HG02798 (cell line): ENCODE measurements around the gene SMPX.

ENCODE experiments used
- ATAC-seq: cut with Tn5 transposase; IDR thresholded peaks from one replicate; pipeline ENCODE4 v1.9.1; 2021; ENCODE audit warnings: mild to moderate bottlenecking; ENCODE audit not compliant: unreplicated experiment, poor library complexity

Gene SMPX

DNA sequence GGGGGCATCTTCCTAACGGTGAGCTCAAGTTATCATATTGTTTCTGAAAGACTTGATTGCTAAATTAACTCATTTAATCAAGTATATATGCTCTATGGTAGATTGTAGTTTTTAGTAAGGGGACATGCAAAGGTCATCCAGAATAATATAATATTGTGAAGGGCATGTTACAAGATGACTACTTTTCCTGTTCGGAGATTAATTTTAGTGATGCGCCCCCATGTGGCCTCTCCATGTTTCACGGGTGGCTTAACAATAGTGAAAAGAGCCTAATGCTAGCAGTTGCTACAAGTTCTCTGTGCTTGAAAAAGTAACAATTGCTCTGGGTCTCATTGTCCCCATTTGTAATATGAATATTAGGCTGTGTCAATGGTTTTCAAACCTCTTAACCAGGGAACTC lies 12.2 kb downstream of the SMPX start:
- ATAC-seq: no peak

DNA sequence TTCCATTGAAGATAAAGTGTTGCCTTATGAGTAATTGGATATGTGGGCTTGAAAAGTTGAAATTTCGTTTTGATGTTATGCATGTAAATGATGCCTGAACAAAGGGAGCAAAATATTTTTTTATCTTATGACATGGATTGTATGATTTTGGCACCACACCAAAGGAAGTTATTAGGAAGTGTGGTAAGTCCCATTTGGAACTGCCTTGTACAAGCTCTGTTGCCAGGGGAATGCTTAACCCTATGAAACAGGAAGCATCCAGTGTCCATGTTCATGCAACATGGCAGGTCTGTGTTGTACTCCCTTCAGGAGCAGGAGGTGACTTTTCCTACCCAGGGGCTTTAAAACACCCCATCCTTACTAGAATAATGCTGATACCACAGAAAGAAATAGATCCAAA lies 13.2 kb downstream of the SMPX start:
- ATAC-seq: no peak

DNA sequence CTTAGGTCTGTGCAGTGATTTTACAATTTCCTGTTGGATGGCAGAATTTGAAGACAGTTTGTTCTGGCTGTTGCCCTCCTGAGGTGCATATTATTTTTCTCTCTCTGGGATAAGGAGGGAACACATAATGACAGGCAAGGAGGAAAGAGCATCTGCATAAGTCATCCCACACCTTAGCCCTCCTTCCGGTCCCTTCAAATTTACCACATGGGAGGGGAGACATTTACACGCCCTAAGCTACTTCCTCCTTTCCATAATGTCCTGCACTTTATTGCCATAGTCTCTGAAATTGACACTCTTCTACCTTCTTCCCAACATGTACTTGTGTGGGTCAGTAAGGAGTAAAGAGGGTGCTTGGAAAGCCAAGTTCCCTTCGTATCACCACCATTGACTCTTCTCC lies 13.9 kb downstream of the SMPX start:
- ATAC-seq: no peak

DNA sequence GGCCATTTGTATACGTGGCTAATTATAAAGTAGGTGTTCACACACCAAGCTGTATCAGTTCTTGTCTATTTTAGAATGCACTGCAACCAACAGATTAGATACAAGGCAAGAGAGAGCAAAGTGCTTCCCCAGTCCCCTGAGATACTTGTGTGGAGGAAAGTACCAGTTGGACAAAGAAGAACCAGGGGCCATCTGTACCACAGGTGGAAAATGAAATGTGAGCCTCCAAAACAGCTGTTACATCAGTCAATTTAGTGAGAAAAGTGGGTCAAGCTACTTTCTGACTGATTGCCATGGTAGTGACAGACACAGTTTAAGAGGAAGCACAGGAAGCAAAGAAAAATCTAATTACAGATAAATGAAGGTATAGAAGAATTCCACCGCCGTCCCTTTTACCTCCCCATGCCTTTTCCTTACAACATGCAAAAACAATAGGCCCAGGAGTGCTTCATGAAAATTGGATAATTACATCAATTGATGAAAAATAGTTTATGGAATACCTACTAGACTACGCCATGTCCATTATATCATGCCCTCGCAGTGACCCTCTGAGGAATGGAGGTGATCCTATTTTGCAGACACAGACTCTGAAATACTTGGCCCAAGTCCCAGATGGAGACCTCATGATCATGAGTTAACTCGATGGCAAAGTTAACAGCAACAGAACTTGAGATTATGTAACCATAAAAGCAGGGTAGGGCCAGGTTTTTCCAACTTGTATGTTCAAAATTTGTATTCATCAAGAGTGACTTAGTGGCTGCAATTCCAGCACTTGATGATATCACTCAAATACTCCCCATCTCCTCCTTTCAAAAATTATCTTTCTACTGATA lies 15.8 kb downstream of the SMPX start:
- peak; percentile 43 for ATAC-seq

DNA sequence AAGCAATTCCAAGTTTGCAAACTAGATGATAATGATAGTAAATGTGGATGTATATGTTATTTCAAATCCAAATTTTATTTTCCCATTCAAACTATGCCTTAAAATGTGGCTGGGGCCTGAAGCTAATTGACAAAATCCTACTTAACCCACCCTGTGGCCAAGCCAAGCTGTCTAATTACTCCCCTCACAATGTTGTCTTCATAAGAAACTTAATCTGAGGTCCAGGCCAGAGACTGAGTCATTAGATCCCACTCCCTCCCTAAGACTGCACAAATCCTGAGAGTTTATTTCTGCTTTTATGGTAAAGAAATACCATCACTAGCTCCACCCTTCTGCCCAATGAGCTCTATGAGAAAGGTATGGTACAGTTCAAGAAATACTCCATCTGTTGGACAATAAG lies 16.6 kb downstream of the SMPX start:
- no peak for ATAC-seq

DNA sequence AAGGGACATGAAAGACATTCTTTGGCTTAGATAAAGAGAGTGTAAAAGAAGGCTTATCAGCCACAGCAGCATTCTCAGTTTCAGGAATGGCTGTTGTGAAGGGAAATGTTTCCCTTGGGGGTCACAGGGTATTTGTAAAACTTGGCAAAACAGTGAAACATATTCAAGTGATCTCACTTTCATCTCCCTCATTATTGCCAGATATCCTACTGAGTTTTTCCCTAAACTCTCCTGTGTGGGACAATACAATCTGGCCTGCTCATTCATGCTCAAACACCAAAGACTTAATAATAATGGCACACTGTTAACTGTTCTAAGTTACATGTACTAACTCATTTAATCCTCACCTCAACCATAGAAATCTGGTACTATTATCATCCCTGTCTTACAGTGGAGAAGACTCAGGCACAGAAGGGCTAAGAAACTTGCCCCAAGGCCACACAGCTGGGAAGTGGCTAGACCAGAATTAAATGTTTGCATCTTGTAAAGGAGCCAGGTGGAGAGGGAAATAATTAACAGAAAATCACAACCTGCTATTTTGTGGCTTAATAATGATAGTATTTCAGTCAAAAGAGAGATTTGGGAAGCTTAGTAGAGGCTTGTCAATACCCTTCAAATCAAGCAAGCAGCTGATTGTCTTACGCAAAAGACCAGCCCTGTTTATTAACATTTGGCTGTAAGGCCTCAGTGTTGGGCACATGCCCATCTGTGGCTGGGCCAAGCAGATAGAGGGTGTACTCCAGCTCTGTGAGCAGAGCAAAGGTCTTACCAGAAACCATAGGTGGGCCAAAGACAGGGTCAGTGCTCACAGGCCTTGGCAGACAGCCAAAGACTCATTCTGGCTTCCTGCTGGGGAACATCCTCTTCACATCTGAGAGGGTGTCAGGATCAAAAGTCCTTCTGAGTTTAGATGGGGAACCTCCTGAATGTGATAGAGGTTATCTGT lies 17.3 kb downstream of the SMPX start:
- ATAC-seq: no peak

DNA sequence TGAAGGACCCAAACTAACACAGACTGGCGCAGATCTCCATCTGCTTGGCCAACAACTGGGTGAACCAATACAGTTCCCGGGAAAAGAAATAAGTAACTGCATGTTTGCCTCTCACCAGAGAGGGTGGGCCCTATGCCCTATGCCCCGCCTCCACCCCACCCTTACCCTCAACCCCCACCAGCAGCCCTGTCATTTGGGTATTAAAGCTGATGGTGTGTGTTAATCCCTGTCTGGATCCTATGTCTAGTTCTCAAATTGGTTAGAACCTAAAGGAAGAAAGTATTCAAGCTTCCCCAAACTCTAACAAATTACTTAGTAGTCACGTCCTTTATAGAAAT lies 19.0 kb downstream of the SMPX start:
- ATAC-seq: no peak

DNA sequence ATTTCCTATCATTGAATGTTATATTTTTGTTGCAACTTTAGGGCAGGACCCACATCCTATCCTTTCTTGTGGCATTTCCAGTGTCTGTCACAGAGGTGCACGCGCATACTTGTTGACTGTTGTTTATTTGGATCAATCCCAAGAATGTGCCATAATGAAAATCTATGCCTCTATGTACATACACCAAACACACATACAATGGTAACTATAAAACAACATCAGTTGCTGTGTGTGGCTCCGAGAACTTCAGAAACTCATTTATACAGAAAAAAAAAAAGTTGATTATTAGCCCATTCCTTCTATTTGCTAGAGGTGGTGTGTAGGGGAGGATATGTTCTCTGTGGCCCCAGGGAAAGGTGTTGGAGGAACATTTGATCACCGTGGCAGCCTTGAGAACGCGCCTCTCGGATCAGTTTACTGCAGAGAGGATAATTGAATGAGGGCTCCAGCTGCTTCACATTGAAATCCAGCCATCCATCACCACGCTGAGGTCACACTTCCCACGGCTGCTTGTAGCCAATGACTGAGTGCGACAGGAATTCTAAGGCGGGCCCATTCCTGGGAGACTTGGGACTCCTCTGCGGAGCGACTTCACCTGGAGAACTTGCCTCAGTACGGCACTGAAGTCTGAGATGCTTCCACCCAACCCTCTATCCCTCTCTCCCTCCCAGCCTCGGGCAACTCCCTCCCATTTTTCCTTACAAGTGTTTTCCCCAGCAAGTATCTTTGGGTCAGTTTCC lies 19.5 kb downstream of the SMPX start:
- no peak for ATAC-seq

DNA sequence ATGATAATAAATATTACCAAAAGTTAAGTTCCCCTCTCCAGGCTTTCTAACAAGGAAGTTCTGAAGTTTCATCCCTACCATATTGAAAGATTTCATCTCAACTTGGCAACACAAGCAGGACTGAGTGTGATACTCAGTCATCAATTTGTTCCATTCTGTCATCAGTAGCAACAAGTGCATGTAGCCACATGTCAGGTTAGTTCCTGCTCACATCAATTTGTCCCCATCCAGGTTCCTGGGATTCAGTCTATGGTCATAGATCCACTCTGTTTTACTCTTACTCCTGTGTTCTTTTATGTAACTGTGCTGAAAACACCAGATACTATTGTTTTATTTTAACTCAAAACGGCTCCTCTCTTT lies 22.2 kb downstream of the SMPX start:
- ATAC-seq: no peak

DNA sequence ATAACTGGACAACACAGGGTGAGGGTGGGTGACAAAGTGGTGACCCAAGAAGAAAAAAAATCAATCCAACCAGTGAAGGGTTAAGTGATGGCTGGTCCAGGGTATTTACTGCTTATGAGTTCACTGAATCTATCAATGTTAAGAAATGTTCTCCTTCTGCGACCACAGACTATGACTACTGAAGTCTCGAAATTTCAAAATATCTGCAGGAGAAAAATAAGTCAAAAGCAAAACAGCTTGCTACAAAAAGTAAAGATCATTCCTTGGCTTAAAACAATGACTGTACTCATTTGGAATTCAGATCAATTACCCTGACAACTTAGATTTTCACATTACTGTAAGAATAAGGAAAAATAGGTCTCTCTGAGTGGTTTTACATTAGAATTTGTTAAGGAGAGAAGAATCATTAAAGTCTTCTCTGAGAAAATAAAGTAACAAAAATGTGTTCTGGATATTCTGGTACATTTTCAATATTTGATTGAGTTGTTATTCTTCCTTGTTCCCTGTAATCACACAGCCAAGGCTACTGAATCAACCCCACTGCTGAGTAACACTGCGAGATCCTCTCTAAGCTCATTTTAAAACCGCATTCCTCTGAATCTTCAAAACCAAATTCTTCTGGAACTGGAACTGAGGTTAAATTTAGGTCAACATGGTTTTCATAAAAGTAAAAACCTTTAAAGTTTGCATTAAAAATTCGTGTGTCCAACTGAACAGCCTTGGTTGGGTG lies 22.7 kb downstream of the SMPX start:
- no peak for ATAC-seq

DNA sequence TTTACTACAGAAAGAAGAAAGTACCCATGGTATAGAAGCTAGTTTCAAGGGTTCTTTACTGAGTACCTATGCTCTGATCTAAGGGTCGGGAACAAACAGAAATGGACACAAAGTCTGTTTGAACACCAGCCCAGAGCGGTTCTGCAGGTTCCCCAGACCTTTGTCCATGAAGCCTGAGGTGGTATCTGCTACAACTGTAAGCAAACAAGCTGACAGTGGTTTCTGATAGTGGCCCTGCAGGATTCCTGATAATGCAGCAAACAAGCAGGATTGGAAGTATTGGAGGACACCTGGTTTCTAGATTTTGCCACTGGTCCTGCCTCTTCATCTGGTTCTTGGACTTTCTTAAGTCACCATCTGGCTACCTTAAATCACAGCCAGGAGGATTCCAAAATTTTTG lies 23.7 kb downstream of the SMPX start:
- no peak for ATAC-seq

DNA sequence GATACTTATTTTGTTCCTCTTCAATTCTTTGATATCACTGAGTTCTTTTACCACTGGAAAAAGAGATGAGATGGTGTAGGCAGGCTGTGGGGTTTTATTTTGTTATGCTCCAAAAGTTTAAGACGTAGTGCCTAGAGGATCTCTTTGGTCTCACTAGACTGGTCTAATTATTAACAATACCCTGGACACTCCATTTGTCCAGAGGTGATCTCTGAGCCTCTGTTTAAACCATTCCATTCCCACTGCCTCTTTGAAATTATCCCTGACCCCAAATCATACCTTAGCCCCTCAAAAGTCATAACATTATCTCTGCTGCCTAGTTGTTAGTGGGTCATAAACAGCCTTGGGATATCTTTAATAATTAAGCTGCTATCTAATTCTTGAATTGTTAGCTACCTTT lies 24.2 kb downstream of the SMPX start:
- ATAC-seq: no peak

DNA sequence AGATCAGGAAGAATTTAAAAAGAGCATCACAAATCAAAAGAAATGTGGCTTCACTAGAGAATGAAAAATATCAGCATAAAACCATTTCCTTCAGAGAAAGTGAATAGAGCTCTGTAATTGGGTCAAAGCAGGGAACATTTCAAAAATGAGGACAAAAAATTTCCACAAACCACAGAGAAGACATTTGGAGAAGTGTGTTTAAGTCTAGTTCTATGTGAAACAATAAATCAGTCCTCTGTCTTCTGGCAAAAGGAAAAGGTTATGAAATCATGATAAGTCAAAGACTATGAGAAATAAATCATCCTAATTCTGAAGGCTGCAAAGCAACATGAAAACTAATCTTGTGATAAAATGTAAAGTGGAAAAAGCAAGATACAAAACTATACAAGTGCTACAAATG lies 27.9 kb downstream of the SMPX start:
- ATAC-seq: no peak

DNA sequence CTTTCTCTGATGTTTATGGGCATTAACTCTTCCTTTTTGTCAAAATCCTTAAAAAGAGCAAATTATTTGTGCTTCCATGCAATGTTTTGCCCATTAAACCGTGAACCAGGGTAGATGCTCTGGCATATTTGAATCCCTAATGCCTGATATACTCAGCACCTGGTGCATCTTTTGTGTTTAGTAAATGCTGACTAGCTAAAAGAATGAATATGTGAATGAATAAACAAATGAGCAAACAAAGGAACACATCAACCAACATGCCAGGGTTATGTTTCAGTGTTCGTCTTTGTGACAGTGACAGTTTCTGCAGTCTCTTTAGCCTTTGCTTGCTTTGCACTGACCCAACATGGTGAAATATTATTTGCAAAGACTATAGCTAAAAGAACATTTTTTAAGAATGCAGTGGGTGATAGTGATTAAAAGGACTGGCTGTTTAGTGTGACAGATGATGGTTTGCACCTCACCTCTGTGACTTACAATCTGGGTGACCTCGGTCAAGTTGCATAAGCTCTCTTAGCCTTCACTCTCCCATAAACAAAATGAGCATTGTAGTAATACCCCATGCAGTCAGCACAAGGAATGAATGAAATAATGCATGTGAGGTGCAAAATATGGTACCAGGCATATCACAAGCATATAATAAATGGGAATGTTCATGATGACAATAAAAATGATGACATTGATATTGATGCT lies 29.5 kb downstream of the SMPX start:
- no peak for ATAC-seq

DNA sequence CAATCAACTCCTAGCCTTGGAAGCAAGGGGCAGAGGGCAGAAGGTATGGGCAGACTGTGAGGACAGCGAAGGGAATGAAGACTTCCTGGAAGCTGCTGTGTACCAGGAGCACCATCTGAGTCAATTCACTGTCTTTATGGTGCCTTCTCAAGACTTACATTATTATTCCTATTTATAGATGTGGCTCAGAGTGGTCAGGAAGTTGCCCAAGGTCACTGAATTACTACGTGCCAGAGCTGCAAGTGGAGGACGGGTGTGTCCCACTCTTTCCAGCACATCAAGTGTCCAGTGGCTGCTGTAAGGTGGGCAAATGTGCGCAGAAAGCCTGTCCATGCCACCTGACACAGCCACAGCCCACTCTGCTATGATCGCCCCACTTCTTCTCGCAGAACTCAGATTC lies 32.0 kb downstream of the SMPX start:
- no peak for ATAC-seq

DNA sequence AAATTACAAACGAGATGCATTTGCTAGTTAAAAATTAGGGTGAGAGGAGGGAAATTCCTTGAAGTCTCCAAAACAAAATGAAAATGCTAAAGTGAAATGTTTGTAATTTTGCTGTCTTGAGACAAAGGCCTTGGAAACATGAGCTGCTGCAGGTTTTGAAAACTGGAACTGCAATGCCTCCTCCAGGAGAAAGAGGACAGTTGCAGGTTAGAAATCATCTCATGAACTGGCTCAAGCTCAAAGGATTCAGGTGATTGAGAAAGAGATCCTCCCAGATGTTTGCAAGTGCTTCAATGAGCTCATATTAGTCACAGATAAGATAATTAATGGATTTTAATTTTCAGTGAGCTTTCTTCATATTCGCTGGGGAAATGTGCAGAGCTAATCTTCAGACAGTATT lies 32.4 kb downstream of the SMPX start:
- ATAC-seq: no peak

DNA sequence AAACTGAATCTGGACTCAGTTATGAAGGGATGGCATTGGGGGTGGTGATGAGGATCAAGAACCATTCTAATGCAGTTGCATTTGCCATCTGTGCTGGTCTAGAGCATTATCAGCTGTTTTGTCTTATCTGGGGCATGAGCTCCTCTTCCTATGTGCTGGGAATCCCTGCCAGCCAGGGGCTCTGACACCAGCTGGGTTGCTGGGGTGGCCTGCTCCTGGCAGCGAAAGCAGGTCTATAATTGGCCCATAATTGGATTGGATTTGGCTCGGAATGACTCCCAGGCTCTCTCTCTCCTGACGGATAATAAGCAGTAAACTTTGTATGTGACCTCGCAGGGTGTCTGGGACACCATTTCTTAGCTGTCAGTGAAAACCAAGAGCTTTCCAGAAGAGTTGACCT lies 34.1 kb downstream of the SMPX start:
- no peak for ATAC-seq

DNA sequence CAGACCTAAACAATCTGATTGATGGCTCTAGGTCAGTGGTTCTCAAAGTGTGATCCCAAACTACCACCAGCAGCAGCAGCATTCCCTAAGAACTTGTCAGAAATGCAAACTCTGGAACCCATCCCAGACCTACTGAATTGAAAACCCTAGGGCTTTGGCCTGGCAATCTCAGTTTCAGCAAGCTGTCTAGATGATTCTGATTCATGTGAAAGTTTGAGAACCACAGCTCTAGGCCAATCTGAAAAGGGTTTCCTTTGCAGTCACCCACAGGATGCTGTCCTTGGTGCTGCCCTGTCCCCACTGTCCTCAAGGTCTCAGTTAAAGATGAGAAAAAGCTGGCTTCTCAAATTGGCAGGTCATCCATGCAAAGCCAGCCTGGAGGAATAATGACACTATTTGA lies 34.8 kb downstream of the SMPX start:
- no peak for ATAC-seq

DNA sequence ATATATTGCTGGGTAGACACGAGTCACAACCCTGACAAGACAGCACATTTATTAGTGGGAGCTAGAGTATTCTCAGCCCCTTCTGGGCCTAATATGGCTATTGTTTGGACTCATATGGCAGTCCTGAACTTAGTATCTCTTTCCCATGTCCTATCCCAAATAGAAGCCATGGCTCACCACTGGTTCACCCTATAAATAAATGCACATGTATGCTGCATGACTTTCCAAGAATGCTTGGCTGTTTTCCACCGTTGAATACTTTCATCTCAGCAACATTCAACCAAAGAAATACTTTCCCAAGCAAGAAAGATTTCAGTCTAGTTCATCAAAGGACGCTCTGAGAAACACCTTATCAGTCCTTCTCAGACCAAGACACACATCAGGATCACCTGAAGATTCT lies 36.7 kb downstream of the SMPX start:
- ATAC-seq: no peak

DNA sequence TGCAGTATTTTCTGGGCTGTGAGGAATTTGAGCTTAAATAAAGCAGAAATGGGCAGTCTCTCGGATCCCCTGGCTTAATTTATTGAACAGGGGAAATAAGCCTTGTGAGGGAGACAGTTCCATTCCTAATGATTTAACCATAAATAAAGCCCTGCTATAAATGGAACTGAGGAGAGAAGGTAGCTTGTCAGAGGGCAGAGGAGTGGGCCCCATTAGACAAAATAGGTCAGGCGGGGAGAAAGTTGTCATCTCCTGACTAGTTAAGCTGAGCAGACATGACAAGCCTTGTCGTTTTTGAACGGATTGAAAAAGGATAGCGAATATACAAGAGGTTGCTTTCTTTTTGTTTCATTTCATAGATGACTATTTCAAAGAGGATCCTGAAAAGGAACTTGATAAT lies 39.3 kb downstream of the SMPX start:
- no peak for ATAC-seq
